HepG2 (cell line): ENCODE data around the gene FCN3. TPM values are rescaled to one million over a fixed set of nuclear protein-coding genes. Genes with fewer than 3 reads are reported as not detected.

Experiments
- DNMT3B ChIP-seq: conservative IDR thresholded peaks from 2 replicates; pipeline ENCODE4 v1.6.1; 2016; ENCODE audit warnings: missing biosample characterization, control low read depth
- NR2C2 ChIP-seq: sonication (generic); formaldehyde crosslinking; IDR thresholded peaks from 2 replicates; pipeline ENCODE4 v1.4.0; 2020; ENCODE audit warnings: missing genetic modification reagents, mild to moderate bottlenecking, moderate library complexity, borderline replicate concordance
- NR2F2 ChIP-seq: IDR thresholded peaks from 2 replicates; pipeline ENCODE4 v1.6.1; 2012; ENCODE audit warnings: low read depth, inconsistent platforms, borderline replicate concordance
- NR2F6 ChIP-seq, 2 experiments: IDR thresholded peaks; 2 replicates each; pipeline ENCODE4 v1.6.1; 2016; ENCODE audit warnings: antibody characterized with exemption in 1 of 2, mild to moderate bottlenecking in 1 of 2
- PITX1 ChIP-seq: sonication (generic); formaldehyde crosslinking; IDR thresholded peaks from 2 replicates; pipeline ENCODE4 v1.5.1; 2020; ENCODE audit warnings: mild to moderate bottlenecking, missing genetic modification reagents
- SAP130 ChIP-seq: IDR thresholded peaks from 2 replicates; pipeline ENCODE4 v1.6.1; 2016; ENCODE audit warnings: low read depth
- SMYD3 ChIP-seq: sonication (generic); formaldehyde crosslinking; IDR thresholded peaks from 2 replicates; pipeline ENCODE4 v1.8.1; 2023; ENCODE audit warnings: mild to moderate bottlenecking, missing genetic modification reagents
- SYNCRIP ChIP-seq: fragments of 200-400 bp; formaldehyde crosslinking; IDR thresholded peaks from 2 replicates; pipeline ENCODE4 v1.6.1; 2018; ENCODE audit warnings: mild to moderate bottlenecking, low read depth, low read length; ENCODE audit not compliant: insufficient read depth
- ZNF350 ChIP-seq: sonication (generic); formaldehyde crosslinking; IDR thresholded peaks from 2 replicates; pipeline ENCODE4 v1.4.0; 2020; ENCODE audit warnings: mild to moderate bottlenecking, low read depth, missing genetic modification reagents, borderline replicate concordance
- ZNF530 ChIP-seq: sonication (generic); formaldehyde crosslinking; IDR thresholded peaks from 2 replicates; pipeline ENCODE4 v1.5.0; 2020; ENCODE audit warnings: low read depth, mild to moderate bottlenecking, missing genetic modification reagents
- ZNF747 ChIP-seq: sonication (generic); formaldehyde crosslinking; IDR thresholded peaks from 2 replicates; pipeline ENCODE4 v1.8.1; 2023; ENCODE audit warnings: missing genetic modification reagents, mild to moderate bottlenecking, borderline replicate concordance
- ZSCAN9 ChIP-seq: IDR thresholded peaks from 2 replicates; pipeline ENCODE4 v1.6.1; 2016; ENCODE audit warnings: borderline replicate concordance
- polyA plus RNA-seq, 8 experiments: library from polyadenylated mRNA; depleted of rRNA in 3 of 8; stranded (reverse) in 7 of 8; unstranded in 1 of 8; fragments of >200 nt; fragmentation: Illumina TruSeq in 4 of 8; extraction: Trizol in 4 of 8; gene quantifications; 2 replicates each; pipeline versions ENCODE4 v1.2.1 to v1.2.3, GENCODE V29; 2011 to 2016; ENCODE audit warnings: low read depth in 4 of 8, missing spikeins in 1 of 8, mixed read lengths in 1 of 8; ENCODE audit not compliant: insufficient read depth in 1 of 8
- total RNA-seq, 5 experiments: library from RNA; depleted of rRNA; stranded (reverse); fragments of >200 nt; fragmentation: Illumina TruSeq; extraction: Trizol; gene quantifications; 2 replicates each; pipeline ENCODE4 v1.2.3, GENCODE V29; 2016; ENCODE audit warnings: low read depth in 1 of 5
- TF ChIP-seq, protein P1 (sequence below): sonication (generic); formaldehyde crosslinking; IDR thresholded peaks from 2 replicates; pipeline ENCODE4 v1.8.0; 2022; ENCODE audit warnings: missing genetic modification reagents, mild to moderate bottlenecking, borderline replicate concordance

FCN3 gene
- total and polyA plus RNA-seq, 2 of the 13 experiments (the other 11 are each of a cell fraction or from before 2014, with no cell fraction given) = not detected

DNA sequence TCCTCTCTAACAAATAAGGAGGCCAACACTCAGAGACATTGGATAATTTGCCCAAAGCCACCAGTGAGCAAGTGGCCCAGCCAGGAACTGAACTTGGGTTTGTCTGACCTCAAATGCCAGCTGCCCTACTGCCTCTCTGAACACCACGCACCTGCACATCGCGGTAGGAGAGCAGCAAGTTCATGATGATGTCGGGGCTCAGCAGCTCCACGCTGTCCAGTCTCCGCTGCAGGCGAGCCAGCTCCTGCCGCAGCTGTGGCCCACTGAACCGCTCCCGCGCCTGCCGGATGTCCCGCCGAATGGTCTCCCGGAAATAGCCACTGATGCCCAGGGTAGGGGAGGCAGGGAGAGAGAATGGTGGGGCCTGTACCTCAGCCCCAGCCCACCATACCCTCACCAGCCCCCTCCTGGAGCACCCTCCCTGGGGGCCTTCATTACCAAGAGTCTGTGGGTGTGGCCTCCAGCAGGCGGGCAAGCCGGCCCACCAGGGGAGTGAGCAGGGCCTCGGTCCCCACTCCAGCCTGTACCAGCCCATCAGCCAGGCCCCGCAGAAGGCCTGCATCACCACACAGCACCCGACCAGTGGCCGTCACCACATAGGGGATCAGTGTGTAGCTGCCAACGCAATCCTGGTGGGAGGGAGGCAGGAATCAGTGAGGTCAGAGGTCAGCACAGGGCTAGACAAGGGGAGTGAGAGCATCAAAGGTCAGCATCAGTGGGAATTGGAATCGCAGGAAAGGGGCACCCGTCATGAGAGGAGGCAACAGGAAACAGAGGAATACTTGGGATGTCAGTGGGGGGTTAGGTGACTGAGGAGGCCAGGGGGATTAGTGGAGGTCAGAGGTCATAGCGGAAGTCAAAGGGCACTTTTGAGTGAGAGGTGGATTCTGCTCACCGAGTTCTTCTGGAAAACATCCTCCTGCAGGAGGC is 10.6 kb downstream of the FCN3 start (continued):
- peak; percentile 84 for TF ChIP-seq PITX1 (CRISPR knock-in tag)
- TF ChIP-seq ZNF350 (CRISPR knock-in tag) = no peak
- no peak for TF ChIP-seq ZSCAN9 (CRISPR knock-in tag)
- TF ChIP-seq NR2F2 = peak; percentile 69
- no peak for TF ChIP-seq SAP130 (CRISPR knock-in tag)
- TF ChIP-seq DNMT3B = no peak
- peak; percentile 81 for TF ChIP-seq NR2C2 (CRISPR knock-in tag)
- TF ChIP-seq SYNCRIP = no peak
- peak; percentile 89 for TF ChIP-seq NR2F6 (IDR thresholded peaks at IDR 0.05)
- TF ChIP-seq NR2F6 (CRISPR knock-in tag; IDR thresholded peaks at IDR 0.05) = no peak
- no peak for TF ChIP-seq ZNF530 (CRISPR knock-in tag)
- TF ChIP-seq SMYD3 (CRISPR knock-in tag) = no peak
- TF ChIP-seq, protein P1, sequence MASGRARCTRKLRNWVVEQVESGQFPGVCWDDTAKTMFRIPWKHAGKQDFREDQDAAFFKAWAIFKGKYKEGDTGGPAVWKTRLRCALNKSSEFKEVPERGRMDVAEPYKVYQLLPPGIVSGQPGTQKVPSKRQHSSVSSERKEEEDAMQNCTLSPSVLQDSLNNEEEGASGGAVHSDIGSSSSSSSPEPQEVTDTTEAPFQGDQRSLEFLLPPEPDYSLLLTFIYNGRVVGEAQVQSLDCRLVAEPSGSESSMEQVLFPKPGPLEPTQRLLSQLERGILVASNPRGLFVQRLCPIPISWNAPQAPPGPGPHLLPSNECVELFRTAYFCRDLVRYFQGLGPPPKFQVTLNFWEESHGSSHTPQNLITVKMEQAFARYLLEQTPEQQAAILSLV = no peak
- no peak for TF ChIP-seq ZNF747 (CRISPR knock-in tag)
